Measurements from ENCODE around the gene QSOX1.

The QSOX1 gene

GRCh38 chr1:180215856-180216625 is 61.4 kb downstream of the QSOX1 start:
- DNase-seq: no peak

GRCh38 chr1:180217006-180217405 is 62.3 kb downstream of the QSOX1 start:
- DNase-seq: no peak

- no peak for DNase-seq
These were observed 64.4 kb downstream of the QSOX1 start for GRCh38 chr1:180218806-180219765.

- no peak for DNase-seq
These were observed 65.1 kb downstream of the QSOX1 start for GRCh38 chr1:180219776-180220175.

GRCh38 chr1:180221462-180221861 is 66.8 kb downstream of the QSOX1 start:
- DNase-seq: no peak

- no peak for DNase-seq
These were observed 70.2 kb downstream of the QSOX1 start for GRCh38 chr1:180224902-180225301.

GRCh38 chr1:180225403-180225802 is 70.7 kb downstream of the QSOX1 start:
- DNase-seq: no peak

GRCh38 chr1:180227861-180228647 is 73.4 kb downstream of the QSOX1 start:
- no peak for DNase-seq

- DNase-seq: no peak
These were observed 74.2 kb downstream of the QSOX1 start for GRCh38 chr1:180228648-180229482.

- no peak for DNase-seq
These were observed 75.1 kb downstream of the QSOX1 start, which contains the start of gene LHX4 for GRCh38 chr1:180229483-180230415. TSS of gene LHX4 (plus strand) at chr1:180230264. CDS start at chr1:180230530, 266 bp downstream.

- no peak for DNase-seq
These were observed 75.7 kb downstream of the QSOX1 start for GRCh38 chr1:180230416-180230790.

GRCh38 chr1:180230791-180231505 is 76.3 kb downstream of the QSOX1 start:
- DNase-seq: no peak

GRCh38 chr1:180231506-180231921 is 76.8 kb downstream of the QSOX1 start:
- no peak for DNase-seq

GRCh38 chr1:180231936-180232335 is 77.3 kb downstream of the QSOX1 start:
- no peak for DNase-seq

GRCh38 chr1:180232521-180233043 is 77.9 kb downstream of the QSOX1 start:
- DNase-seq: no peak

GRCh38 chr1:180233191-180234011 is 78.7 kb downstream of the QSOX1 start:
- DNase-seq: no peak

GRCh38 chr1:180234369-180235076 is 79.9 kb downstream of the QSOX1 start:
- no peak for DNase-seq

GRCh38 chr1:180235077-180235501 is 80.4 kb downstream of the QSOX1 start:
- no peak for DNase-seq

All from activated naive CD4-positive, alpha-beta T cell (primary cell).